K562 treated with DMSO at 1 percent for 48 hours (cell line): ENCODE data around the gene PLG. TPM values are rescaled to one million over a fixed set of nuclear protein-coding genes. Genes with fewer than 3 reads are reported as not detected.

Source experiments
- total RNA-seq: library from RNA; unstranded; fragments of 300-600 nt; gene quantifications from 2 replicates; pipeline ENCODE4 v1.2.3, GENCODE V29; 2022; ENCODE audit warnings: low replicate concordance; ENCODE audit errors: extremely low read depth

PLG gene
- not detected in 2 replicates for total RNA-seq

DNA sequence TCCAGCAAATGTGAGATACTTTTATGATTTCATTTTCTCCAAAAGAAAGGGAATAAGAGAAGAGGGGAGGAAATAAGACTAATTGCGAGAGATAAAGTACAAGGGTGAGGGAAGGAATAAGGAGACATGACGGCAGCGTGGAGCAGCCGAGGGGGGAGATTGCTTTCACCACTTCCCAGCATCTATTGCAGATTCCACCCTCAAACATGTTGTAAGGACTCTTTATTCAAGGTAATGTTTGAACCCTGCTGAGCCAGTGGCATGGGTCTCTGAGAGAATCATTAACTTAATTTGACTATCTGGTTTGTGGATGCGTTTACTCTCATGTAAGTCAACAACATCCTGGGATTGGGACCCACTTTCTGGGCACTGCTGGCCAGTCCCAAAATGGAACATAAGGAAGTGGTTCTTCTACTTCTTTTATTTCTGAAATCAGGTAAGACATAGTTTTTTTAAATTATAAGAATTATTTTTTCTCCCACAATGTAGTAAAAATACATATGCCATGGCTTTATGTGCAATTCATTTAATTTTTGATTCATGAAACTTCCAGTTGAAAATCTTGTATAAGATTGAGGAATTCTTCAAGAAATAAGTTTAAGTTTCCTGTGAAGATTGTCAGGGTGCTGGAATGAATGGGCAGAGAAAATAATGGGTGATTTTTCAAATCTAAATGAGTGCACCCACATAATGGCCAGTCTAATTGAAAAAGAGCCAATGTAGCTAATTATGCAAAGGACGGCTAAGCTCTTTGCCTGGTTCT lies at the start of gene PLG:
Gene PLG, plus strand, starts transcription at position 327 of the 763 bp plus-strand sequence. Its CDS starts 61 bp downstream, at position 388.

DNA sequence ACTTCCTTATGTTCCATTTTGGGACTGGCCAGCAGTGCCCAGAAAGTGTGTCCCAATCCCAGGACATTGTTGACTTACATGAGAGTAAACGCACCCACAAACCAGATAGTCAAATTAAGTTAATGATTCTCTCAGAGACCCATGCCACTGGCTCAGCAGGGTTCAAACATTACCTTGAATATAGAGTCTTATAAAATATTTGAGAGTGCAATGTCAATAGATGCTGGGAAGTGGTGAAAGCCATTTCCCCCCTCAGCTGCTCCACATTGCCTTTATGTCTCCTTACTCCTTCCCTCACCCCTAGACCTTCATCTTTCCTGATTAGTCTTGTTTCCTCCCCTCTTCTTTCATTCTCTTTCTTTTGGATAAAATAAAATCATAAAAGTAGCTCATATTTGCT lies 37.8 kb upstream of the PLG start, which contains the start of gene LPA:
Gene LPA, minus strand, starts transcription at position 78 of the 400 bp plus-strand sequence. Its CDS starts 61 bp downstream, at position 17.

Other genes with a start within 250 kb of the PLG start
- not detected in 2 replicates for gene LPA, start 38.0 kb upstream of the PLG start, total RNA-seq